CD4-positive, alpha-beta T cell treated with Interferon gamma for 1 hour (primary cell): Measurements from ENCODE around the gene PPM1F.

Experiments
- DNase-seq: peaks from one replicate; pipeline ENCODE4 v3.0.0-alpha.2; 2020

Gene PPM1F

GRCh38 chr22:21960200-21961126 lies 7.8 kb upstream of the PPM1F start:
- no peak for DNase-seq

- no peak for DNase-seq
Observed at GRCh38 chr22:21959274-21960074, 6.8 kb upstream of the PPM1F start.

- DNase-seq = no peak
Observed at GRCh38 chr22:21958360-21959273, 6.0 kb upstream of the PPM1F start.

- peak; percentile 17 for DNase-seq
Observed at GRCh38 chr22:21951931-21952465, 650 bp downstream of the PPM1F start.

- DNase-seq = no peak
Observed at GRCh38 chr22:21951062-21951461, 1.6 kb downstream of the PPM1F start.

GRCh38 chr22:21949948-21950347 lies 2.7 kb downstream of the PPM1F start:
- no peak for DNase-seq

GRCh38 chr22:21949569-21949918 lies 3.1 kb downstream of the PPM1F start:
- DNase-seq = no peak

- DNase-seq = no peak
Observed at GRCh38 chr22:21948824-21949568, 3.7 kb downstream of the PPM1F start.

GRCh38 chr22:21948390-21948789 lies 4.3 kb downstream of the PPM1F start:
- DNase-seq = no peak

- DNase-seq = no peak
Observed at GRCh38 chr22:21947040-21948014, 5.3 kb downstream of the PPM1F start.

- DNase-seq = no peak
Observed at GRCh38 chr22:21946262-21946925, 6.3 kb downstream of the PPM1F start.

- DNase-seq = no peak
Observed at GRCh38 chr22:21945453-21946261, 7.0 kb downstream of the PPM1F start.

GRCh38 chr22:21944871-21945270 lies 7.8 kb downstream of the PPM1F start:
- no peak for DNase-seq

- no peak for DNase-seq
Observed at GRCh38 chr22:21943571-21944448, 8.8 kb downstream of the PPM1F start.

GRCh38 chr22:21942407-21943343 lies 10.0 kb downstream of the PPM1F start:
- peak; percentile 38 for DNase-seq

- DNase-seq = no peak
Observed at GRCh38 chr22:21941921-21942320, 10.7 kb downstream of the PPM1F start.

GRCh38 chr22:21940521-21940920 lies 12.1 kb downstream of the PPM1F start:
- DNase-seq = no peak
